Stimulated activated CD8-positive, alpha-beta memory T cell treated with anti-CD3 and anti-CD28 coated beads, Interleukin-7, amount 100 ng/mL, for 48 hours (primary cell): ENCODE data around the gene HARBI1.

Source experiments
- DNase-seq, 2 donors: peaks; one replicate each; pipeline ENCODE4 v3.0.0-alpha.2; 2020; ENCODE audit warnings: low read depth in 1 of 2; ENCODE audit errors: extremely low read depth in 1 of 2

The HARBI1 gene

GRCh38 chr11:46555267-46556054 lies 61.6 kb downstream of the HARBI1 start:
- DNase-seq, result no peak

- DNase-seq, result no peak
These were observed 62.5 kb downstream of the HARBI1 start for GRCh38 chr11:46554213-46555147.

- DNase-seq, result no peak
These were observed 63.2 kb downstream of the HARBI1 start for GRCh38 chr11:46553814-46554212.
